ENCODE measurements around the gene TKT. TPM values are rescaled to one million over a fixed set of nuclear protein-coding genes. Genes with fewer than 3 reads are reported as not detected.

The TKT gene
- total and polyA plus RNA-seq, 4 donors, result 18.1 to 202 (median 129) TPM

DNA sequence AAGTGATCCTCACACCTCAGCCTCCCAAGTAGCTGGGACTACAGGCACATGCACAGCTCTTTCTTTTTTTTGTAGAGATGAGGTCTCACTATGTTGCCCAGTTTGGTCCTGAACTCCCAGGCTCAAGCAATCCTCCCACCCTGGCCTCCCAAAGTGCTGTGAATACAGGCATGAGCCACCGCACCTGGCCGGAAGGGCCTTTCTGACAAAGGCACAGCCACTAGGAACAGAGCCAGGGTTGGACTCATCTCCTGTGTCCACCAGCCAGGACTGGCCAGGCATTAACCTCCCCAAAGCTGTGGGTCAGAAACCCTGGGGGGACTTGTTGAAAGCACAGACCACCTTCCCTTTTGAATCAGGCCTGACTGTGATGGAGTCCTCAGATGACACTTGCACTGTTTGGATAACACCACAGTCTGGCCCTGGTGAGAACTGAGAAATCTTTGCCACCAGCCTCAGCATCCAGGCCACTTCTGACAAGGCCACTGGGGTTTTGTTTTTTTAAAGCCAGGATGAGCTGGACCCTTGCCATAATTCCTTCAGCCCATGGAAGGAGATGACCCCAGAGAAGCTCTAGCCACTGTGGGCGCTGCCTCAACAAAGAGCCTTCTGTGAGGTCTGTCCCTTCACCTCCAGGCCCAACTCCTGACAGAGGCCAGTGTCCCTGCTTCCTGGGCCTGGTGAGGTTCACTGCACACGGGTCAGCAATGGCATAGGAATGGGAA is 4.8 kb downstream of the TKT start (continued):
- TF ChIP-seq, protein P1, sequence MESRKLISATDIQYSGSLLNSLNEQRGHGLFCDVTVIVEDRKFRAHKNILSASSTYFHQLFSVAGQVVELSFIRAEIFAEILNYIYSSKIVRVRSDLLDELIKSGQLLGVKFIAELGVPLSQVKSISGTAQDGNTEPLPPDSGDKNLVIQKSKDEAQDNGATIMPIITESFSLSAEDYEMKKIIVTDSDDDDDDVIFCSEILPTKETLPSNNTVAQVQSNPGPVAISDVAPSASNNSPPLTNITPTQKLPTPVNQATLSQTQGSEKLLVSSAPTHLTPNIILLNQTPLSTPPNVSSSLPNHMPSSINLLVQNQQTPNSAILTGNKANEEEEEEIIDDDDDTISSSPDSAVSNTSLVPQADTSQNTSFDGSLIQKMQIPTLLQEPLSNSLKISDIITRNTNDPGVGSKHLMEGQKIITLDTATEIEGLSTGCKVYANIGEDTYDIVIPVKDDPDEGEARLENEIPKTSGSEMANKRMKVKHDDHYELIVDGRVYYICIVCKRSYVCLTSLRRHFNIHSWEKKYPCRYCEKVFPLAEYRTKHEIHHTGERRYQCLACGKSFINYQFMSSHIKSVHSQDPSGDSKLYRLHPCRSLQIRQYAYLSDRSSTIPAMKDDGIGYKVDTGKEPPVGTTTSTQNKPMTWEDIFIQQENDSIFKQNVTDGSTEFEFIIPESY (IDR thresholded peaks at IDR 0.05), result no peak
- no peak for TF ChIP-seq NR2F2 (IDR thresholded peaks at IDR 0.05)
- TF ChIP-seq RXRA (IDR thresholded peaks at IDR 0.05), result no peak
- no peak for TF ChIP-seq SP1 (IDR thresholded peaks at IDR 0.05)

DNA sequence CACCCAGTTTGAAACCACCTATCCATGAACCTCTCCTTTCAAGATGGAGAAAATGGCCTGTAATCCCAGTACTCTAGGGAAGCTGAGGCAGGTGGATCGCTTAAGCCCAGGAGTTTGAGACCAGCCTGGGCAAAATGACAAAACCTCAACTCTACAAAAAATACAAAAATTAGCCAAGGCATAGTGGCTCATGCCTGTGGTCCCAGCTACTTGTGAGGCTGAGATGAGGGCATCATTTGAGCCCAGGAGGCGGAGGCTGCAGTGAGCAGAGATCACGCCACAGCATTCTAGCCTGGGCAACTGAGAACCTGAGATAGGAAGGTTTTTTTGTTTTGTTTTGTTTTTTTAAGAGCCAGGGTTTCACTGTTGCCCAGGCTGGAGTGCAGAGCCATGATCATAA is 5.4 kb downstream of the TKT start:
- TF ChIP-seq, protein P2, sequence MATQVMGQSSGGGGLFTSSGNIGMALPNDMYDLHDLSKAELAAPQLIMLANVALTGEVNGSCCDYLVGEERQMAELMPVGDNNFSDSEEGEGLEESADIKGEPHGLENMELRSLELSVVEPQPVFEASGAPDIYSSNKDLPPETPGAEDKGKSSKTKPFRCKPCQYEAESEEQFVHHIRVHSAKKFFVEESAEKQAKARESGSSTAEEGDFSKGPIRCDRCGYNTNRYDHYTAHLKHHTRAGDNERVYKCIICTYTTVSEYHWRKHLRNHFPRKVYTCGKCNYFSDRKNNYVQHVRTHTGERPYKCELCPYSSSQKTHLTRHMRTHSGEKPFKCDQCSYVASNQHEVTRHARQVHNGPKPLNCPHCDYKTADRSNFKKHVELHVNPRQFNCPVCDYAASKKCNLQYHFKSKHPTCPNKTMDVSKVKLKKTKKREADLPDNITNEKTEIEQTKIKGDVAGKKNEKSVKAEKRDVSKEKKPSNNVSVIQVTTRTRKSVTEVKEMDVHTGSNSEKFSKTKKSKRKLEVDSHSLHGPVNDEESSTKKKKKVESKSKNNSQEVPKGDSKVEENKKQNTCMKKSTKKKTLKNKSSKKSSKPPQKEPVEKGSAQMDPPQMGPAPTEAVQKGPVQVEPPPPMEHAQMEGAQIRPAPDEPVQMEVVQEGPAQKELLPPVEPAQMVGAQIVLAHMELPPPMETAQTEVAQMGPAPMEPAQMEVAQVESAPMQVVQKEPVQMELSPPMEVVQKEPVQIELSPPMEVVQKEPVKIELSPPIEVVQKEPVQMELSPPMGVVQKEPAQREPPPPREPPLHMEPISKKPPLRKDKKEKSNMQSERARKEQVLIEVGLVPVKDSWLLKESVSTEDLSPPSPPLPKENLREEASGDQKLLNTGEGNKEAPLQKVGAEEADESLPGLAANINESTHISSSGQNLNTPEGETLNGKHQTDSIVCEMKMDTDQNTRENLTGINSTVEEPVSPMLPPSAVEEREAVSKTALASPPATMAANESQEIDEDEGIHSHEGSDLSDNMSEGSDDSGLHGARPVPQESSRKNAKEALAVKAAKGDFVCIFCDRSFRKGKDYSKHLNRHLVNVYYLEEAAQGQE (IDR thresholded peaks at IDR 0.05), result no peak
- TF ChIP-seq, protein P3, sequence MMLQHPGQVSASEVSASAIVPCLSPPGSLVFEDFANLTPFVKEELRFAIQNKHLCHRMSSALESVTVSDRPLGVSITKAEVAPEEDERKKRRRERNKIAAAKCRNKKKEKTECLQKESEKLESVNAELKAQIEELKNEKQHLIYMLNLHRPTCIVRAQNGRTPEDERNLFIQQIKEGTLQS (IDR thresholded peaks at IDR 0.05), result no peak
- TF ChIP-seq RAD21 (IDR thresholded peaks at IDR 0.05) (no peak), JUND (IDR thresholded peaks at IDR 0.05) (no peak), FOXA1 (IDR thresholded peaks at IDR 0.05) (no peak), EGR1 (IDR thresholded peaks at IDR 0.05; ENCODE audit: low read depth in 2 of 2) (no peak)
- TF ChIP-seq, protein P1 (IDR thresholded peaks at IDR 0.05), result no peak
- no peak overlapping the region for H3K9ac ChIP-seq (ENCODE audit: low read depth in 1 of 2, low read length in 2 of 2)
- H3K27ac ChIP-seq (ENCODE audit: low read depth in 1 of 2, low read length in 2 of 2), result peak overlapping the region in 1 of 2 donors; percentile 57
- H3K4me1 ChIP-seq (ENCODE audit: control insufficient read depth in 4 of 4, insufficient read depth in 4 of 4, low read length in 3 of 4), result peaks cover 7 to 20% (median 12%) of the 10 kb centered on the region in 4 donors
- DNase-seq (ENCODE audit: low spot score), result no peak
- WGBS, result 94% methylated on average over 3 of the region's 3 CpGs
- no peaks in the 10 kb centered on the region for H3K9me3 ChIP-seq (ENCODE audit: control insufficient read depth in 4 of 4, low read length in 3 of 4)
- no peak overlapping the region for H3K4me3 ChIP-seq (ENCODE audit: low read depth in 1 of 3, low read length in 3 of 3)
- no peaks in the 10 kb centered on the region for H3K36me3 ChIP-seq (ENCODE audit: control insufficient read depth in 4 of 4, insufficient read depth in 3 of 4, low read depth in 1 of 4, low read length in 3 of 4)
- no peaks in the 10 kb centered on the region for H3K27me3 ChIP-seq (ENCODE audit: control insufficient read depth in 4 of 4, insufficient read depth in 4 of 4, low read length in 3 of 4)

DNA sequence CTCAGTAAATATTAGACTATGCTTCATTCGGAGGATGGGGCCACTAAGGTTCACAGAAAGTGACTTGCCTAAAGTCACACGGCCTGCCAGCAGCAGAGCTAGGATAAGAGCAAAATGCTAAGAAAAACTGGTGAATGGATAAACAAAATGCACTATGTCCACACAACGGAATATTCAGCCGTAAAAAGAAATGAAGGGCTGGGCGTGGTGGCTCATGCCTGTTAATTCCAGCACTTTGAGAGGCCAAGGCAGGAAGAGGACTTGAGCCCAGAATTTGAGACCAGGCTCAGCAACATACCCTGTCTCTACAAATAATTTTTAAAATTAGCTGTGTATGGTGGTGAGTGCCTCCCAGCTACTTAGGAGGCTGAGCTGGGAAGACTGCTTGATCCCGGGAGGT is 7.7 kb downstream of the TKT start:
- H3K9me3 ChIP-seq (ENCODE audit: control insufficient read depth in 4 of 4, low read length in 3 of 4), result no peaks in the 10 kb centered on the region
- peaks cover 0 to 8% (median 4%) of the 10 kb centered on the region in 4 donors for H3K4me1 ChIP-seq (ENCODE audit: control insufficient read depth in 4 of 4, insufficient read depth in 4 of 4, low read length in 3 of 4)
- WGBS, result 92% methylated on average over 6 of the region's 6 CpGs
- no peak for DNase-seq (ENCODE audit: low spot score)
- no peaks in the 10 kb centered on the region for H3K36me3 ChIP-seq (ENCODE audit: control insufficient read depth in 4 of 4, insufficient read depth in 3 of 4, low read depth in 1 of 4, low read length in 3 of 4)
- H3K9ac ChIP-seq (ENCODE audit: low read depth in 1 of 2, low read length in 2 of 2), result no peak overlapping the region
- no peaks in the 10 kb centered on the region for H3K27me3 ChIP-seq (ENCODE audit: control insufficient read depth in 4 of 4, insufficient read depth in 4 of 4, low read length in 3 of 4)
- no peak overlapping the region for H3K4me3 ChIP-seq (ENCODE audit: low read depth in 1 of 3, low read length in 3 of 3)
- no peak overlapping the region for H3K27ac ChIP-seq (ENCODE audit: low read depth in 1 of 2, low read length in 2 of 2)
- TF ChIP-seq, protein P4, sequence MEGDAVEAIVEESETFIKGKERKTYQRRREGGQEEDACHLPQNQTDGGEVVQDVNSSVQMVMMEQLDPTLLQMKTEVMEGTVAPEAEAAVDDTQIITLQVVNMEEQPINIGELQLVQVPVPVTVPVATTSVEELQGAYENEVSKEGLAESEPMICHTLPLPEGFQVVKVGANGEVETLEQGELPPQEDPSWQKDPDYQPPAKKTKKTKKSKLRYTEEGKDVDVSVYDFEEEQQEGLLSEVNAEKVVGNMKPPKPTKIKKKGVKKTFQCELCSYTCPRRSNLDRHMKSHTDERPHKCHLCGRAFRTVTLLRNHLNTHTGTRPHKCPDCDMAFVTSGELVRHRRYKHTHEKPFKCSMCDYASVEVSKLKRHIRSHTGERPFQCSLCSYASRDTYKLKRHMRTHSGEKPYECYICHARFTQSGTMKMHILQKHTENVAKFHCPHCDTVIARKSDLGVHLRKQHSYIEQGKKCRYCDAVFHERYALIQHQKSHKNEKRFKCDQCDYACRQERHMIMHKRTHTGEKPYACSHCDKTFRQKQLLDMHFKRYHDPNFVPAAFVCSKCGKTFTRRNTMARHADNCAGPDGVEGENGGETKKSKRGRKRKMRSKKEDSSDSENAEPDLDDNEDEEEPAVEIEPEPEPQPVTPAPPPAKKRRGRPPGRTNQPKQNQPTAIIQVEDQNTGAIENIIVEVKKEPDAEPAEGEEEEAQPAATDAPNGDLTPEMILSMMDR (IDR thresholded peaks at IDR 0.05; ENCODE audit: low read depth, low read length, missing input control), result no peak
- TF ChIP-seq, protein P3 (IDR thresholded peaks at IDR 0.05), result no peak
- TF ChIP-seq, protein P1 (IDR thresholded peaks at IDR 0.05), result no peak
- TF ChIP-seq, protein P2 (IDR thresholded peaks at IDR 0.05), result no peak
- no peak for TF ChIP-seq RXRA (IDR thresholded peaks at IDR 0.05)

All from liver (tissue), 9 donors.